ENCODE results near the gene CYTH4. TPM values are rescaled to one million over a fixed set of nuclear protein-coding genes. Genes with fewer than 3 reads are reported as not detected.

Gene CYTH4
- total RNA-seq, 2 experiments from 2014 or later, result 20.6 to 28.1 TPM

DNA sequence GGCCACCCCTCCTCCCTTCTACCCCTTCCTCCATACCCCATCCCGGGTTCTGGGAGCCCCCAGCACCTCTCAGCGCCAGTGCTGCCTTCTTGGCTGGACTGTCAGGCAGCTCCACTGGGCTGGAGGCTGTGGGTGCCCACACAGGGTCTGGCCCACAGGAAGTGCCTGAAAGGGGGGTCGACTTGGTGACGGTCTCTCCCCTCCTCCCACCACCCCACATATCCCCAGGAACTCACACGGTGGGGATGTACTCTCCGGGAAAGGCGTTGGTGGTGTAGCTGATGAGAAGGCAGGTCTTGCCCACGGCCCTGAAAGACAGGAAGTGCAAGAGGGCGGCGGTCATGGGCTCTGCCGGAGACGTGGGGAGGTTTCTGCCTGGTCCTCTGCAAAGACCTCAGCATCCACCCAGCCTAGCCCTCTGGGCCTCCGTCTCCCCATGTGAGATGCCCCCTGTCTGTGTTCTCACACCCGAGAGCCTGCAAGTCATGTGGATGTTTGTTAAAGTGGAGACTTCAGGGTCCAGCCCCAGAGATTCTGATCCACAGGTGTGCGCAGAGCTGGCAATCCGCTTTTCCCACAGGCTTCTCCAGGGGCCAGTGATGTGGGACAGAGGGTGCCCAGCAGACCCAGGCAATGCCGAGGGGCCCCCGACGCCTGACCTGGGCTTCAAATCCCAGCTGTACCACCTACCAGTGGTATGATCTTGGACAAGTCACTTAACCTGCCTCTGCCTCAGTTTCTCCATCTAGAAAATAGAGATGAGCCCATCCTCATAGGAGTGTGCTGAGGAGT is 40.8 kb upstream of the CYTH4 start:
- H3K9me2 ChIP-seq (ENCODE audit: insufficient read depth, low read length), result no peaks in the 10 kb centered on the region
- intact Hi-C loops (cut with micrococcal nuclease; ENCODE audit: unreplicated experiment), result loop anchor here (1.0 kb wide), 2 partner anchors 11 to 42 kb away; no protein-coding TSS in a partner anchor
- peaks cover 63% of the 10 kb centered on the region for H3K36me3 ChIP-seq (ENCODE audit: insufficient read depth, low read length)
- H3K4me3 ChIP-seq (ENCODE audit: low read depth, low read length, poor library complexity, severe bottlenecking), result peak overlapping the region; percentile 97
- BruUV-seq (replicated peaks), result no TSS peak
- POLR2A ChIA-PET, result interaction anchor here (0.6 to 3.9 kb wide), 4 partner anchors 12 to 42 kb away, joined by 3 to 26 read pairs (median 4); no protein-coding TSS in a partner anchor
- no peak overlapping the region for H2AFZ ChIP-seq (ENCODE audit: low read length)
- peak overlapping the region; percentile 99 for H3K4me2 ChIP-seq (ENCODE audit: low read length)
- TF ChIP-seq, protein P1, sequence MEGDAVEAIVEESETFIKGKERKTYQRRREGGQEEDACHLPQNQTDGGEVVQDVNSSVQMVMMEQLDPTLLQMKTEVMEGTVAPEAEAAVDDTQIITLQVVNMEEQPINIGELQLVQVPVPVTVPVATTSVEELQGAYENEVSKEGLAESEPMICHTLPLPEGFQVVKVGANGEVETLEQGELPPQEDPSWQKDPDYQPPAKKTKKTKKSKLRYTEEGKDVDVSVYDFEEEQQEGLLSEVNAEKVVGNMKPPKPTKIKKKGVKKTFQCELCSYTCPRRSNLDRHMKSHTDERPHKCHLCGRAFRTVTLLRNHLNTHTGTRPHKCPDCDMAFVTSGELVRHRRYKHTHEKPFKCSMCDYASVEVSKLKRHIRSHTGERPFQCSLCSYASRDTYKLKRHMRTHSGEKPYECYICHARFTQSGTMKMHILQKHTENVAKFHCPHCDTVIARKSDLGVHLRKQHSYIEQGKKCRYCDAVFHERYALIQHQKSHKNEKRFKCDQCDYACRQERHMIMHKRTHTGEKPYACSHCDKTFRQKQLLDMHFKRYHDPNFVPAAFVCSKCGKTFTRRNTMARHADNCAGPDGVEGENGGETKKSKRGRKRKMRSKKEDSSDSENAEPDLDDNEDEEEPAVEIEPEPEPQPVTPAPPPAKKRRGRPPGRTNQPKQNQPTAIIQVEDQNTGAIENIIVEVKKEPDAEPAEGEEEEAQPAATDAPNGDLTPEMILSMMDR (conservative IDR thresholded peaks at IDR 0.05; ENCODE audit: low read length), result no peak
- TF ChIP-seq EZH2phosphoT487 (IDR thresholded peaks at IDR 0.05; ENCODE audit: borderline replicate concordance, low read depth, low read length), result no peak
- peaks cover 50% of the 10 kb centered on the region for H3K79me2 ChIP-seq (ENCODE audit: insufficient read depth, low read depth, low read length)
- CTCF ChIA-PET (ENCODE audit: unreplicated experiment), result no interaction called here
- no peak for DNase-seq (ENCODE audit: low spot score)
- H3K9me3 ChIP-seq (ENCODE audit: low read length), result no peaks in the 10 kb centered on the region
- H3K27ac ChIP-seq (ENCODE audit: low read depth, low read length, poor library complexity, severe bottlenecking), result peak overlapping the region; percentile 93
- peaks cover 87% of the 10 kb centered on the region for H3K4me1 ChIP-seq (ENCODE audit: insufficient read depth, low read length, poor library complexity, severe bottlenecking)
- H4K20me1 ChIP-seq (ENCODE audit: insufficient read depth, low read length), result peaks cover 5% of the 10 kb centered on the region; the same call in 1 of the 2 replicates

DNA sequence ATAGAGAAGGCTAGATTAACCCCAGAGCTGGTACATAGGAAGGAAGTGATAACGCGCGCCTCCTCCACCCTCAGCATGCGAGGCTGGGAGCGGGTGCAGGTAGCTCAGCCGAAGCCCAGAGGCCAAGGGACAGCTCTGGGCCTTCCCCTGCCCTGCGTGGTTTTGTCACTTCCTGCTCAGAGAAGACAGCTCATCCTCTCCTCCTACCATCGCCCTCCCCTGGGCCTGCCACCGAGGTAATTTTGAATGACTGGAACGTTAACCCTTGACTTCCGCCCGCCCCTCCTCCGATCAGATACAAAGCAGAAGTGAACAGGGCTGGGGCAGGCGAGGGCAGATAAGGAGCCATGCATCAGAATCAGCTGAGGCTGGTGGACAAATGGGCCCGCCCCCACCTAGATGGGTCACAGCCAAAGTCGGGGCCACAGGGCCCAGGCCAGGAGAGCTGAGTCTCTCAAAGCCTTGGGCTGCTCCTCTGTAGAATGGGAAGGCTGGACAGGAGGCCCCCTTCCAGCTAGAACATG is 39.9 kb upstream of the CYTH4 start:
- POLR2A ChIA-PET, result interaction anchor here (0.6 to 3.9 kb wide), 5 partner anchors 10 to 43 kb away, joined by 3 to 26 read pairs (median 3); no protein-coding TSS in a partner anchor

More for the DNA sequence above, 39.9 kb upstream of the CYTH4 start:
- Histone ChIP-seq H3K4me1 (ENCODE audit: insufficient read depth, low read length, poor library complexity, severe bottlenecking) (peaks cover 81% of the 10 kb centered on the region), H2AFZ (ENCODE audit: low read length) (no peak overlapping the region), H3K4me2 (ENCODE audit: low read length) (peak overlapping the region; percentile 99), H3K4me3 (ENCODE audit: low read depth, low read length, poor library complexity, severe bottlenecking) (peak overlapping the region; percentile 97), H3K27ac (ENCODE audit: low read depth, low read length, poor library complexity, severe bottlenecking) (peak overlapping the region; percentile 93), H3K79me2 (ENCODE audit: insufficient read depth, low read depth, low read length) (peaks cover 48% of the 10 kb centered on the region), H3K36me3 (ENCODE audit: insufficient read depth, low read length) (peaks cover 56% of the 10 kb centered on the region), H4K20me1 (ENCODE audit: insufficient read depth, low read length) (peaks cover 5% of the 10 kb centered on the region; the same call in 1 of the 2 replicates), H3K9me2 (ENCODE audit: insufficient read depth, low read length) (no peaks in the 10 kb centered on the region), H3K9me3 (ENCODE audit: low read length) (no peaks in the 10 kb centered on the region)
- CTCF ChIA-PET (ENCODE audit: unreplicated experiment), result interaction anchor here (0.5 to 3.9 kb wide), 5 partner anchors 13 to 861 kb away, joined by 3 to 20 read pairs (median 4); no protein-coding TSS in a partner anchor
- BruUV-seq (replicated peaks), result no TSS peak
- TF ChIP-seq, protein P1 (conservative IDR thresholded peaks at IDR 0.05; ENCODE audit: low read length), result no peak
- TF ChIP-seq EZH2phosphoT487 (IDR thresholded peaks at IDR 0.05; ENCODE audit: borderline replicate concordance, low read depth, low read length), result no peak
- intact Hi-C loops (cut with micrococcal nuclease; ENCODE audit: unreplicated experiment), result loop anchor here (1.0 kb wide), 2 partner anchors 12 to 43 kb away; no protein-coding TSS in a partner anchor
- peak; percentile 89 for DNase-seq (ENCODE audit: low spot score)

Data from OCI-LY7 (cell line).